Keratinocyte (primary cell): Measurements from ENCODE around the gene ALG10. TPM values are rescaled to one million over a fixed set of nuclear protein-coding genes. Genes with fewer than 3 reads are reported as not detected.
"Not testable (repeated sequence)": the region's sequence is repeated elsewhere in the genome, so short reads cannot be mapped to it uniquely, and the experiment has no call there.

ENCODE experiments used
- DNase-seq: peaks from one replicate; pipeline ENCODE4 v3.0.0-alpha.2; 2011; ENCODE audit warnings: low read depth, missing footprints, low spot score
- FAIRE-seq: peaks from 2 replicates; lab custom pipeline; 2011; peaks lifted over from hg19 to GRCh38; lab: Jason Lieb, UNC
- H2AFZ ChIP-seq: 2 replicates; pipeline ENCODE4 v1.6.0; 2012; ENCODE audit warnings: low read length, control low read depth, inconsistent platforms; ENCODE audit not compliant: control insufficient read depth
- H3K27ac ChIP-seq: 2 replicates; pipeline ENCODE4 v1.5.1; 2011; ENCODE audit warnings: low read length; ENCODE audit not compliant: control insufficient read depth, insufficient read depth
- H3K27me3 ChIP-seq: 3 replicates; pipeline ENCODE4 v1.6.0; 2011; ENCODE audit warnings: low read length; ENCODE audit not compliant: control insufficient read depth, insufficient read depth; ENCODE audit errors: extremely low read depth
- H3K36me3 ChIP-seq, 2 experiments: 2 replicates in 1 of 2; 3 replicates in 1 of 2; pipeline ENCODE4 v1.5.1; 2011; ENCODE audit warnings: low read length in 2 of 2, mild to moderate bottlenecking in 1 of 2; ENCODE audit not compliant: control insufficient read depth in 2 of 2, insufficient read depth in 2 of 2; ENCODE audit errors: extremely low read depth in 1 of 2
- H3K4me1 ChIP-seq: 3 replicates; pipeline ENCODE4 v1.5.1; 2011; ENCODE audit warnings: low read length; ENCODE audit not compliant: control insufficient read depth, insufficient read depth; ENCODE audit errors: extremely low read depth
- H3K4me2 ChIP-seq: 3 replicates; pipeline ENCODE4 v1.6.0; 2011; ENCODE audit warnings: low read depth, low read length; ENCODE audit not compliant: control insufficient read depth, insufficient read depth; ENCODE audit errors: extremely low read depth
- H3K4me3 ChIP-seq, 3 experiments: fragments of 200-600 bp in 1 of 3; sonication (generic) in 1 of 3; 2 replicates in 2 of 3; 3 replicates in 1 of 3; pipeline ENCODE4 v1.5.1; 2011 to 2016; ENCODE audit warnings: low read length in 3 of 3, mild to moderate bottlenecking in 3 of 3, control low read depth in 2 of 3, inconsistent platforms in 1 of 3, low read depth in 1 of 3, mixed read lengths in 1 of 3, mixed run types in 1 of 3, moderate library complexity in 1 of 3; ENCODE audit not compliant: control insufficient read depth in 2 of 3, insufficient read depth in 2 of 3; ENCODE audit errors: extremely low read depth in 1 of 3
- H3K79me2 ChIP-seq: 2 replicates; pipeline ENCODE4 v1.6.0; 2012; ENCODE audit warnings: low read length; ENCODE audit not compliant: control insufficient read depth, insufficient read depth
- H3K9ac ChIP-seq: 3 replicates; pipeline ENCODE4 v1.6.0; 2011; ENCODE audit warnings: low read length; ENCODE audit not compliant: control insufficient read depth, insufficient read depth; ENCODE audit errors: extremely low read depth
- H3K9me1 ChIP-seq: 3 replicates; pipeline ENCODE4 v1.6.0; 2011; ENCODE audit warnings: low read length; ENCODE audit not compliant: control insufficient read depth, insufficient read depth; ENCODE audit errors: extremely low read depth
- H3K9me3 ChIP-seq: 2 replicates; pipeline ENCODE4 v1.5.1; 2012; ENCODE audit warnings: low read depth, low read length; ENCODE audit not compliant: control insufficient read depth
- H4K20me1 ChIP-seq: 3 replicates; pipeline ENCODE4 v1.6.0; 2011; ENCODE audit warnings: low read length; ENCODE audit not compliant: control insufficient read depth, insufficient read depth; ENCODE audit errors: extremely low read depth
- CTCF ChIP-seq, 3 experiments: IDR thresholded peaks in 1 of 3; conservative IDR thresholded peaks in 1 of 3; optimal IDR thresholded peaks in 1 of 3; 2 replicates in 2 of 3; 3 replicates in 1 of 3; pipeline versions ENCODE3 to v1.5.1; 2011; ENCODE audit warnings: low read length in 3 of 3, mild to moderate bottlenecking in 3 of 3, moderate library complexity in 2 of 3, control low read depth in 1 of 3, inconsistent platforms in 1 of 3; ENCODE audit not compliant: insufficient read depth in 2 of 3; ENCODE audit errors: extremely low read depth in 1 of 3
- EZH2 ChIP-seq: IDR thresholded peaks from one replicate; pipeline ENCODE4 v1.6.1; 2012; ENCODE audit warnings: inconsistent platforms, mild to moderate bottlenecking, low read length, moderate library complexity
- dilution Hi-C: fragments of 300-500 bp; cut with MboI; formaldehyde crosslinking; loops from one replicate; pipeline ENCODE4 v1.7.0; 2020; ENCODE audit warnings: low sequenced_read_pairs; ENCODE audit not compliant: extremely low pct_ligation_motif_present
- polyA plus RNA-seq, 5 experiments: library from polyadenylated mRNA; depleted of rRNA in 3 of 5; stranded (reverse) in 3 of 5; stranded (forward) in 1 of 5; unstranded in 1 of 5; fragments of >200 nt; gene quantifications; 1 replicate in 1 of 5; 2 replicates in 3 of 5; 3 replicates in 1 of 5; pipeline versions ENCODE4 v1.2.1 to v1.2.3, GENCODE V29; 2011 to 2012; ENCODE audit warnings: missing spikeins in 2 of 5, low read depth in 1 of 5, low replicate concordance in 1 of 5

The ALG10 gene
- polyA plus RNA-seq, 1 donor (not counting 4 experiments of a cell fraction or from before 2014, with no cell fraction given) = 10.6 TPM

- H3K4me1 ChIP-seq = no peaks in the 10 kb centered on the region
- no peak overlapping the region for H2AFZ ChIP-seq
- no peaks in the 10 kb centered on the region for H4K20me1 ChIP-seq
- TF ChIP-seq CTCF (optimal IDR thresholded peaks at IDR 0.05 in 1 of 3, IDR thresholded peaks at IDR 0.05 in 1 of 3, conservative IDR thresholded peaks at IDR 0.05 in 1 of 3; ENCODE audit: extremely low read depth in 1 of 3, insufficient read depth in 2 of 3, low read length in 3 of 3) = no peak
- TF ChIP-seq EZH2 = no peak
- H3K9ac ChIP-seq = no peak overlapping the region
- dilution Hi-C loops = no loop called here
- DNase-seq = no peak
- FAIRE-seq = no peak
- no peak overlapping the region for H3K27ac ChIP-seq
- H3K4me3 ChIP-seq = no peak overlapping the region
- H3K4me2 ChIP-seq = no peak overlapping the region
- H3K79me2 ChIP-seq = no peaks in the 10 kb centered on the region
- H3K36me3 ChIP-seq = no peaks in the 10 kb centered on the region
- H3K9me1 ChIP-seq = no peaks in the 10 kb centered on the region
- H3K9me3 ChIP-seq = no peaks in the 10 kb centered on the region
- no peaks in the 10 kb centered on the region for H3K27me3 ChIP-seq
These were observed 5.9 kb upstream of the ALG10 start for GRCh38 chr12:34016361-34016760.

GRCh38 chr12:34021071-34021470 is 1.2 kb upstream of the ALG10 start:
- no peaks in the 10 kb centered on the region for H3K36me3 ChIP-seq
- peaks cover 5% of the 10 kb centered on the region for H3K79me2 ChIP-seq
- no peaks in the 10 kb centered on the region for H4K20me1 ChIP-seq
- H3K9me1 ChIP-seq = no peaks in the 10 kb centered on the region
- dilution Hi-C loops = no loop called here
- no peak overlapping the region for H3K27ac ChIP-seq
- no peak for FAIRE-seq
- no peaks in the 10 kb centered on the region for H3K27me3 ChIP-seq
- TF ChIP-seq EZH2 (no peak), CTCF (optimal IDR thresholded peaks at IDR 0.05 in 1 of 3, IDR thresholded peaks at IDR 0.05 in 1 of 3, conservative IDR thresholded peaks at IDR 0.05 in 1 of 3; ENCODE audit: extremely low read depth in 1 of 3, insufficient read depth in 2 of 3, low read length in 3 of 3) (no peak)
- H3K9me3 ChIP-seq = no peaks in the 10 kb centered on the region
- H3K4me1 ChIP-seq = peaks cover 4% of the 10 kb centered on the region
- no peak overlapping the region for H3K4me2 ChIP-seq
- no peak for DNase-seq
- no peak overlapping the region for H3K4me3 ChIP-seq
- peak overlapping the region; percentile 83 for H2AFZ ChIP-seq
- no peak overlapping the region for H3K9ac ChIP-seq

- H3K9me1 ChIP-seq, H3K4me2 ChIP-seq, H3K27ac ChIP-seq, H3K9ac ChIP-seq, H4K20me1 ChIP-seq, H3K4me1 ChIP-seq, H3K27me3 ChIP-seq, H3K9me3 ChIP-seq, H3K36me3 ChIP-seq, dilution Hi-C loops, H3K79me2 ChIP-seq, H2AFZ ChIP-seq, DNase-seq, H3K4me3 ChIP-seq: not testable (repeated sequence)
- peak; percentile 26 for FAIRE-seq
These were observed 5.4 kb downstream of the ALG10 start for GRCh38 chr12:34027661-34028060.
